ENCODE data around the gene SOD1.
"Not testable (repeated sequence)": the region's sequence is repeated elsewhere in the genome, so short reads cannot be mapped to it uniquely, and the experiment has no call there.

SOD1 gene

GRCh38 chr21:31659536-31660258, at the start of gene SOD1:
Gene SOD1 (plus strand): TSS chr21:31659693. CDS start chr21:31659770, 77 bp downstream.
- peak; percentile 95 for DNase-seq

DNA sequence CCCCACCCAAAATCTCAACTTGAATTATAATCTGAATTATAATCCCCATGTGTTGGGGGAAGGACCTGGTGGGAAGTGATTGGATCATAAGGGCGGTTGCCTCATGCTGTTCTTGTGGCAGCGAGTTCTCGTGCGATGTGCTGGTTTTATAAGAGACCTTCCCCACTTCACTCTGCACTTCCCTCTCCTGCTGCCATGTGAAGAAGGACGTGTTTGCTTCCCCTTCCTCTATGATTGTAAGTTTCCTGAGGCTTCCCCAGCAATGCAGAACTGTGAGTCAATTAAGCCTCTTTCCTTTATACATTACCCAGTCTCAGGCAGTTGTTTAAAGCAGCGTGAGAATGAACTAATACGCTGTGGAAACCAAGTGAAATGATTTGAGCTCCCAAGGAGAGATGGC, 48.0 kb upstream of the SOD1 start:
- DNase-seq, result no peak

GRCh38 chr21:31612894-31613785, 46.4 kb upstream of the SOD1 start:
- DNase-seq, result no peak

- no peak for DNase-seq
These were observed 44.8 kb upstream of the SOD1 start for GRCh38 chr21:31614705-31615104.

GRCh38 chr21:31616216-31616615, 43.3 kb upstream of the SOD1 start:
- DNase-seq, result no peak

DNA sequence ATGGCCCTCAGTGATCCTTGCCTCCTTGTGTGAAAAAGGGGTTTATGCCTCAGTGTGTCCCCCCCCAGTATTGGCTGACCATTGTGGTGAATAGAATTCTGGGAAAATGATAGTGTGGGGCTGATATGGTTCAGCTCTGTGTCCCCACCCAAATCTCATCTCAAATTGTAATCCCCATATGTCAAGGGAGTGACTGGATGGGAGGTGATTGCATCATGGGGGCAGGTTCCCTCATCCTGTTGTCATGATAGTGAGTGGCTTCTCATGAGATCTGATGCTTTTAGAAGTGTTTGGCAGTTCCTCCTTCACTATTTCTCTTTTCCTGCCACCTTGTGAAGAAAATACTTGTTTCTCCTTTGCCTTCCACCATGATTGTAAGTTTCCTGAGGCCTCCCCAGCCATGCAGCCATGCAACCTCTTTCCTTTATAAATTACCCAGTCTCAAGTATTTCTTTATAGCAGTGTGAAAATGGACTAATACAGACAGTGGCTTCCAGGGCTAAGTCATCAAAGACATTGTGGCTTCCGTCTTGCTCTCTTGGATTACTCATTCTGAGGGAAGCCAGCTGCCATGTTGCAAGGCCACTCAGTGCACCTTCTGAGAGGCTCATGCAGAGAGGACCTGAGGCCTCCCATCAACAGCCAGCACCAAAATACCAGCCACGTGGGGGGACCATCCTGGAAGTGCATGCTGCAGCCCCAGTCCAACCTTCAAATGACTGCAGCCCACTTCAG, 40.6 kb upstream of the SOD1 start:
- no peak for DNase-seq

- DNase-seq, result no peak
These were observed 37.1 kb upstream of the SOD1 start for GRCh38 chr21:31622397-31622796.

GRCh38 chr21:31623664-31624063, 35.8 kb upstream of the SOD1 start:
- DNase-seq, result no peak

DNA sequence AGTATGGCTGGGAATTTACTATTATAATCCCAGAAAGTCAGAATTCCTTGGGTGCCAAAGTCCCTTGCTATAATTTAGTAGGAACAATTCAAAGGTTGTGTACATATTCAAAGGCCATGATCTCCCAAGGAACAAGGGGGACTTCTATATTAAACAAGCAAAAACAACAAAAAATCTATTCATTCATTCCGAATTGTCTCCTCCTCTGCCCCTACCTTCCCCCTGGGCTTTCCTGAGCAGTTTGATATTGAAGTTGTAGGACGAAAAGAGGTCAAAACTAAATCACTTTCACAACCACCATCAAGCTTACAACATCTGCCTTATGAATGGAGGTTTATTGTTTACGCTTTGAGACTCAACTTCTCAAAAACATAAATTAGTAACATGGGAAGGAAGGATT, 35.3 kb upstream of the SOD1 start:
- no peak for DNase-seq

DNA sequence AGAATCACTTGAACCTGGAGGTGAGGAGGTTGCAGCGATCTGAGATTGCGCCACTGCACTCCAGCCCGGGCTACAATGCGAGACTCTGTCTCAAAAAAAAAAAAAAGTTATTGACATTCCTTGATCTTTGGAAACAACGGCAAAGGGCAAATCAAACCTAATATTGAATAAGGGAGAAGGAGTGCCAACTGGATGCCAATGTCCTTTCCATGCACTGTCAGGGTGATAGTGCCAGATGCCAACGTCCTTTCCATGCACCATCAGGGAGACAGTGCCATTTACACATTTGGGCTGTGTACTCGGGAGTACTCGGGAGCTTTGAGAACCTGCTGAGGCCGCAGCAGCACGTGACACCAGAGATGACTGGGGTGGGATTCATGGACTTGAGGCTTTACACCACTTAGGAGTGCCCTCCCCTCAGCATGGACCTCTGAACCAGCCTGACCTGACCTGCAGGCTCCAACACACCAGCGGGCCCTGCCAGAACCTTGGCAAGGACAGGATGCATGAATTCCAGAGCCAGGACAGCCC, 34.5 kb upstream of the SOD1 start:
- DNase-seq, result no peak

DNA sequence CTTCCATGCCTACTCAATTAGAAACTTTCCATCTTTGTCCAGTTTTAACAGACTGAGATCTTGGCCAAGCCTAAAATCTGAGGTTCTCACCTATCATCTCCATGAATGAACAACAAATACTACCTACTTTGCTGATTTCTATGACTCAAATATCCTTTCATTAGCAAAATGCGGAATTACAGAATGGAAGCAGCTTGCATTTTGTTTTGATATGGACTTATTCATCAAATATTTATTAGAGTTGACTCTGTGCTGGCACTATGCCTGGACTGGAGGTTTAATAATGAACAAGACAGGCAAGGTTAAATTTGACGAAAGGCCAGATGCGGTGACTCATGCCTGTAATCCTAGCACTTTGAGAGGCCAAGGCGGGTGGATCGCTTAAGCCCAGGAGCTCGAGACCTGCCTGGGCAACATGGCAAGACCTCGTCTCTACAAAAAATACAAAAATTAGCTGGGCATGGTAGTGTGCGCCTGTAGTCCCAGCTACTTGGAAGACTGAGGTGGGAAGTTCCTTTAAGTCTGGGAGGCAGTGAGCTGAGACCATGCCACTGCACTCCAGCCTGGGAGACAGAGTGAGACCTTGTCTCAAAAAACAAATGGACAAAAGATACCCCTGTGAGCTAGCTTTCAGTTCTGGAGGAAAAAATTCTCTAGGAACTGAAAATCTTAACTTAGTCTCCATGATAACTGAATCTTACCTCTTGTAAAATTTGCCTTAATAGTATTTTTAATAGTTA, 29.4 kb upstream of the SOD1 start:
- DNase-seq, result no peak

- not testable (repeated sequence) for DNase-seq
These were observed 27.6 kb upstream of the SOD1 start for GRCh38 chr21:31631881-31632280.

DNA sequence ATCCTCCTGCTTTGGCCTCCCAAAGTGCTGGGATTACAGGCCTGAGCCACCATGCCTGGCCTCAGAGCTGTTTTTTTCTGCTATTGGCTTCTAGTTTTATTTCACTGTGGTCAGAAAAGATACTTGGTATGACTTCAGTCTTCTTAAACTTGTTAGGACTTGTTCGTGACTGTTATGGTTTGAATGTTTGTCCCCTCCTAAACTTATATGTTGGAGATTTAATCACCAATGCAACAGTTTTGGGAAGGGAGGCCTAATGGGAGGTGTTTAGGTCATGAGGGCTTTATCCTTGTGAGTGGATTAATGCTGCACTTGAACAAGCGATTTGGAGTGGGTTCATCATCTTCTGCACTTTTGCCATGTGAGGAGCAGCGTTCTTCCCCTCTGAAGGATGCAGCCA, 24.5 kb upstream of the SOD1 start:
- no peak for DNase-seq

- no peak for DNase-seq
These were observed 22.6 kb upstream of the SOD1 start for GRCh38 chr21:31636874-31637273.

GRCh38 chr21:31641416-31641922, 18.0 kb upstream of the SOD1 start:
- no peak for DNase-seq

GRCh38 chr21:31644643-31645042, 14.8 kb upstream of the SOD1 start:
- DNase-seq, result no peak

- DNase-seq, result no peak
These were observed 11.8 kb upstream of the SOD1 start for GRCh38 chr21:31647650-31648049.

DNA sequence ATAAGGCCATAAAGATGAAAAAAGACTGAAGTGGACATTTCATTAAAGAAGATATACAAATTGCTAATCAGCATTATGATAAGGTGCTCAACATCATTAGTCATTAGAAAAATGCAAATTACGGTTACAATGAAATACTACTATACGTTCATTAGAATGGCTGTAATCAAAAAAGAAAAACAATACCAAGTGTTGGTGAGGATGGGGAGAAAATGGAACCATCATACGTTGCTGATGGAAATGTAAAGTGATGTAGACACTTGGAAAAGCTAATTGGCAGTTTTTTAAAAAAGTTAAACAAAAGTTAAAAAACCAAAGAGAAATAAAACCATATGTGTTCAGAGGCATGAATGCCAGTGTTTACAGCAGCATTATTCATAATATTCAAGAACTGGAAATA, 8.6 kb upstream of the SOD1 start:
- no peak for DNase-seq

DNA sequence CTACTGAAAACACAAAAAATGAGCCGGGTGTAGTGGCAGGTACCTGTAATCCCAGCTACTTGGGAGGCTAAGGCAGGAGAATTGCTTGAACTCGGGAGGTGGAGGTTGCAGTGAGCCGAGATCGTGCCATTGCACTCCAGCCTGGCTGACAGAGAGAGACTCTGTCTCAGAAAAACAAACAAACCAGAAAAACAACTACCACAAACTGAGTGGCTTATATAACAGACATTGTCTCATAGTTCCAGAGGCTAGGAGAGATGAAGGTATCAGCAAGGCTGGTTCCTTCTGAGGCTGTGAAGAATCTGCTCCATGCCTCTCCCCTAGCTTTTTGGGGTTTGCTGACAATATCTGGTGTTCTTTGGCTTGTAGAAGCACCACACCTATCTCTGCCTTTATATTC, 8.0 kb upstream of the SOD1 start:
- not testable (repeated sequence) for DNase-seq

- no peak for DNase-seq
These were observed 5.2 kb upstream of the SOD1 start for GRCh38 chr21:31654340-31654739.

GRCh38 chr21:31654821-31655580, 4.5 kb upstream of the SOD1 start:
- not testable (repeated sequence) for DNase-seq

Measured in stimulated activated CD4-positive, alpha-beta T cell treated with anti-CD3 and anti-CD28 coated beads, Interleukin-12 subunit alpha, Interleukin-12 subunit beta, amount 100 ng/mL, for 4 hours (primary cell).